Astrocyte (in vitro differentiated cells and primary cell): ENCODE data around the gene HOXA10. TPM values are rescaled to one million over a fixed set of nuclear protein-coding genes. Genes with fewer than 3 reads are reported as not detected.
A peak's percentile ranks its signal among the peaks of the same experiment; 100 is the strongest.

Experiments
- DNase-seq: peaks from one replicate; pipeline ENCODE4 v3.0.0-alpha.2; 2010; ENCODE audit warnings: low read depth
- FAIRE-seq: peaks from 2 replicates; lab custom pipeline; 2011; peaks lifted over from hg19 to GRCh38; lab: Jason Lieb, UNC
- H2AFZ ChIP-seq: 2 replicates; pipeline ENCODE4 v1.6.0; 2012; ENCODE audit warnings: low read depth, low read length, inconsistent platforms
- H3K27ac ChIP-seq: 2 replicates; pipeline ENCODE4 v1.5.1; 2011; ENCODE audit warnings: low read depth, low read length, inconsistent platforms
- H3K27me3 ChIP-seq: 2 replicates; pipeline ENCODE4 v1.6.0; 2011; ENCODE audit warnings: low read length, inconsistent platforms; ENCODE audit not compliant: insufficient read depth
- H3K36me3 ChIP-seq: 2 replicates; pipeline ENCODE4 v1.5.1; 2011; ENCODE audit warnings: low read length, inconsistent platforms; ENCODE audit not compliant: insufficient read depth
- H3K4me1 ChIP-seq: 2 replicates; pipeline ENCODE4 v1.5.1; 2011; ENCODE audit warnings: low read length, inconsistent platforms; ENCODE audit not compliant: insufficient read depth
- H3K4me2 ChIP-seq: 2 replicates; pipeline ENCODE4 v1.6.0; 2012; ENCODE audit warnings: low read length, inconsistent platforms
- H3K4me3 ChIP-seq: 2 replicates; pipeline ENCODE4 v1.5.1; 2011; ENCODE audit warnings: low read depth, mild to moderate bottlenecking, low read length, inconsistent platforms; ENCODE audit not compliant: insufficient read depth
- H3K79me2 ChIP-seq: 2 replicates; pipeline ENCODE4 v1.6.0; 2012; ENCODE audit warnings: mild to moderate bottlenecking, low read length, inconsistent platforms; ENCODE audit not compliant: insufficient read depth
- H3K9ac ChIP-seq: 2 replicates; pipeline ENCODE4 v1.6.0; 2012; ENCODE audit warnings: mild to moderate bottlenecking, low read length, inconsistent platforms
- H3K9me3 ChIP-seq: 2 replicates; pipeline ENCODE4 v1.5.1; 2012; ENCODE audit warnings: low read depth, mild to moderate bottlenecking, low read length, inconsistent platforms; ENCODE audit not compliant: insufficient read depth
- H4K20me1 ChIP-seq: 2 replicates; pipeline ENCODE4 v1.6.0; 2012; ENCODE audit warnings: low read length, inconsistent platforms; ENCODE audit not compliant: insufficient read depth
- H3K27ac Mint-ChIP-seq: one replicate; pipeline ENCODE4 v1.8.0; 2021; ENCODE audit warnings: mild to moderate bottlenecking, mixed read lengths; ENCODE audit not compliant: unreplicated experiment
- H3K27me3 Mint-ChIP-seq: one replicate; pipeline ENCODE4 v1.8.0; 2021; ENCODE audit warnings: low read depth, mixed read lengths; ENCODE audit not compliant: unreplicated experiment
- H3K36me3 Mint-ChIP-seq: one replicate; pipeline ENCODE4 v1.8.0; 2021; ENCODE audit warnings: low read depth, mixed read lengths; ENCODE audit not compliant: unreplicated experiment
- H3K4me1 Mint-ChIP-seq: one replicate; pipeline ENCODE4 v1.8.0; 2021; ENCODE audit warnings: low read depth, mixed read lengths; ENCODE audit not compliant: unreplicated experiment
- H3K4me3 Mint-ChIP-seq: one replicate; pipeline ENCODE4 v1.8.0; 2021; ENCODE audit warnings: mild to moderate bottlenecking, moderate library complexity, mixed read lengths; ENCODE audit not compliant: unreplicated experiment
- H3K9me3 Mint-ChIP-seq: one replicate; pipeline ENCODE4 v1.8.0; 2021; ENCODE audit warnings: mild to moderate bottlenecking, mixed read lengths; ENCODE audit not compliant: unreplicated experiment
- EZH2 ChIP-seq: IDR thresholded peaks from 2 replicates; pipeline ENCODE4 v1.6.1; 2012; ENCODE audit warnings: mild to moderate bottlenecking, low read length, inconsistent platforms; ENCODE audit not compliant: insufficient read depth
- total RNA-seq: library from RNA; stranded (reverse); gene quantifications from 2 replicates; pipeline ENCODE4 v1.2.1, GENCODE V29; 2021
- TF ChIP-seq, protein P1 (sequence below): IDR thresholded peaks from 2 replicates; pipeline ENCODE4 v1.5.1; 2011; ENCODE audit warnings: low read depth, mild to moderate bottlenecking, inconsistent platforms, low read length, moderate library complexity; ENCODE audit not compliant: insufficient read depth

HOXA10 gene
- total RNA-seq, 1 donor from 2014 or later: not detected

DNA sequence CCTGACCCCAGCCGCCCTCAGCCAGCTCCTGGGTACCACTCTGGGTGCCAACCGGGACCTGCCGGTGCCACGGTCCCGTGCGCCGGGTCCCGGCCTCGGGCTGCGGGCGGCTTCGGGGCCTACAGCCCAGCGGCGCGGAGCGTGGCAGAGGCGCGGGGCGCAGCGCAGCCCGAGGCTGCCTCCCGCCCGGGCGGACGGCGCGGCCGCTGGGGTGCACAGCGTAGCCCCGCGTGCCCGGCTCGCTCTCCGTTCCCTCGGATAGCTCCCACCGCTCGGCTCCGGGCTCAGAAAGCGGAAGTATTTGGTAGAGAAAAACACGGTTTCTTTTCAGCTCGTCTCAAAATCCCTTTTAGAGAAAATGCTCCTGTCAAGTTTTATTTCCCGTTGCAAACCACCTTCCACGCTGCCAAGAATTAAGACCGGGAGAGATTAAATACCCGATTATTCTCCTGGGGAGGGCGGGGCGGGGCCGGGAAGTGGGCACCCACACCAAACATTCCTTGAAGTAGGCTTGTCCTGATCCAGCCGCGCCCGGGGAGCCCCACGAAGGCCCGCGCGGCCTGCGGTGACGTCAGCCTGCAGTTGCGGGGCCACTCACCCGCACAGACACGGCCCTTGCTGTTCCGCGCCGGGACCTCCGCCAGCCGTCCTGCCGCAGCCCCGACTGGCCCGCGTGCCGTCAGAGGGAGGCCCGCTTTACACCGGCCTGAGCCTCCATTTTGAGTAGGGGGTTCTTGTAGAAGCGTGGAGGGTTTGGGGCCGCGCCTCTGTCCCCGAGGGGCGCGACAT lies 18.6 kb upstream of the HOXA10 start:
- H3K4me1 Mint-ChIP-seq: no peaks in the 10 kb centered on the region
- H3K9me3 Mint-ChIP-seq: peaks cover 12% of the 10 kb centered on the region
- peaks cover 14% of the 10 kb centered on the region for H4K20me1 ChIP-seq
- no peak overlapping the region for H3K4me3 Mint-ChIP-seq
- H3K4me1 ChIP-seq: peaks cover 3% of the 10 kb centered on the region
- peak overlapping the region; percentile 62 for H3K4me2 ChIP-seq
- H3K27me3 ChIP-seq: peaks cover 98% of the 10 kb centered on the region
- no peaks in the 10 kb centered on the region for H3K79me2 ChIP-seq
- H3K9me3 ChIP-seq: peaks cover 3% of the 10 kb centered on the region
- no peak overlapping the region for H3K4me3 ChIP-seq
- TF ChIP-seq EZH2: peak; percentile 57
- TF ChIP-seq, protein P1, sequence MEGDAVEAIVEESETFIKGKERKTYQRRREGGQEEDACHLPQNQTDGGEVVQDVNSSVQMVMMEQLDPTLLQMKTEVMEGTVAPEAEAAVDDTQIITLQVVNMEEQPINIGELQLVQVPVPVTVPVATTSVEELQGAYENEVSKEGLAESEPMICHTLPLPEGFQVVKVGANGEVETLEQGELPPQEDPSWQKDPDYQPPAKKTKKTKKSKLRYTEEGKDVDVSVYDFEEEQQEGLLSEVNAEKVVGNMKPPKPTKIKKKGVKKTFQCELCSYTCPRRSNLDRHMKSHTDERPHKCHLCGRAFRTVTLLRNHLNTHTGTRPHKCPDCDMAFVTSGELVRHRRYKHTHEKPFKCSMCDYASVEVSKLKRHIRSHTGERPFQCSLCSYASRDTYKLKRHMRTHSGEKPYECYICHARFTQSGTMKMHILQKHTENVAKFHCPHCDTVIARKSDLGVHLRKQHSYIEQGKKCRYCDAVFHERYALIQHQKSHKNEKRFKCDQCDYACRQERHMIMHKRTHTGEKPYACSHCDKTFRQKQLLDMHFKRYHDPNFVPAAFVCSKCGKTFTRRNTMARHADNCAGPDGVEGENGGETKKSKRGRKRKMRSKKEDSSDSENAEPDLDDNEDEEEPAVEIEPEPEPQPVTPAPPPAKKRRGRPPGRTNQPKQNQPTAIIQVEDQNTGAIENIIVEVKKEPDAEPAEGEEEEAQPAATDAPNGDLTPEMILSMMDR: no peak
- H3K27ac ChIP-seq: no peak overlapping the region
- H3K27ac Mint-ChIP-seq: peak overlapping the region; percentile 26
- H3K36me3 ChIP-seq: no peaks in the 10 kb centered on the region
- no peak overlapping the region for H3K9ac ChIP-seq
- DNase-seq (no peak), FAIRE-seq (no peak)
- peaks cover 89% of the 10 kb centered on the region for H3K27me3 Mint-ChIP-seq
- no peak overlapping the region for H2AFZ ChIP-seq
- H3K36me3 Mint-ChIP-seq: no peaks in the 10 kb centered on the region

DNA sequence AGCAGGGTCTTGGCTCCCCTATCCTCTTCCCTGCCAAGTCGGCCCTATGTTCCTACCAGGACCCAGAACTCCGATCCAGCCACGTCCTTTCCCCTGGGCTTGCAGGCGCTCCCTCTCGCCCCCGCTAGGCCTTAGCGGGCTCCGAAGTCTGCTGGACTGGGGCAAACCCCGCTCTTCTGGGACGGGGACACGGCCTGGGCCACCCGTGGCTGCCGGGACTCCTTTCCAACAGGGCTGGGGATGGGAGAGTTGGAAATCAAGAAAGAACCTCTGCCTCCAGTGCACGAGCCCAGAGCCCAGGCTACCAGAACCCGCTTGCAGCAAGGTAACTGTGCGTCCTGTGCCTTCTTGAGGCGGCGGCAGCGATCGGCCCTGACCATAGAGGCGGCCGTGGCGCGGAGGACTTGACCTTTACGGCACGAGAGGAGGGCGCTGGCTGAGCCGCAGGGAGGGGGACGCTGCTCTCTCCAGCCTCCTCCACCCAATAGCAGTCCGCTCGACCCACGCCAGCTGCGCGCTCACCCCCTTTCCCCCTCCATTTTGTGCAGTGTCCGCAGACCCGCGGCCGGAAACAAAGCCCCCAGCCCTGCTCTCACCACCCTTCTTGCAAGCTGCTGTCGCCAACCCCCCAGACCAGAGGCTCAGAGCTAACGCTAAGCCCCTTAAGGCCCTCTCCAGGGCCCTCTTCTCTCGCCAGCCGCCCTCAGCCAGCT lies 17.9 kb upstream of the HOXA10 start:
- H3K27ac Mint-ChIP-seq: peak overlapping the region; percentile 26

More for the DNA sequence above, 17.9 kb upstream of the HOXA10 start:
- no peaks in the 10 kb centered on the region for H3K79me2 ChIP-seq
- Mint-ChIP-seq H3K27me3 (peaks cover 89% of the 10 kb centered on the region), H3K4me1 (no peaks in the 10 kb centered on the region), H3K36me3 (no peaks in the 10 kb centered on the region), H3K9me3 (peaks cover 15% of the 10 kb centered on the region), H3K4me3 (no peak overlapping the region)
- FAIRE-seq: no peak
- H4K20me1 ChIP-seq: peaks cover 11% of the 10 kb centered on the region
- peaks cover 98% of the 10 kb centered on the region for H3K27me3 ChIP-seq
- H3K9me3 ChIP-seq: peaks cover 3% of the 10 kb centered on the region
- peak overlapping the region; percentile 62 for H3K4me2 ChIP-seq
- H3K36me3 ChIP-seq: no peaks in the 10 kb centered on the region
- DNase-seq: no peak
- peak; percentile 82 for TF ChIP-seq EZH2
- TF ChIP-seq, protein P1: no peak
- H3K27ac ChIP-seq: no peak overlapping the region
- H3K4me1 ChIP-seq: peaks cover 3% of the 10 kb centered on the region
- H3K9ac ChIP-seq: no peak overlapping the region
- H2AFZ ChIP-seq: no peak overlapping the region
- no peak overlapping the region for H3K4me3 ChIP-seq
